ENCODE data around the gene TANC1.

Gene TANC1

DNA sequence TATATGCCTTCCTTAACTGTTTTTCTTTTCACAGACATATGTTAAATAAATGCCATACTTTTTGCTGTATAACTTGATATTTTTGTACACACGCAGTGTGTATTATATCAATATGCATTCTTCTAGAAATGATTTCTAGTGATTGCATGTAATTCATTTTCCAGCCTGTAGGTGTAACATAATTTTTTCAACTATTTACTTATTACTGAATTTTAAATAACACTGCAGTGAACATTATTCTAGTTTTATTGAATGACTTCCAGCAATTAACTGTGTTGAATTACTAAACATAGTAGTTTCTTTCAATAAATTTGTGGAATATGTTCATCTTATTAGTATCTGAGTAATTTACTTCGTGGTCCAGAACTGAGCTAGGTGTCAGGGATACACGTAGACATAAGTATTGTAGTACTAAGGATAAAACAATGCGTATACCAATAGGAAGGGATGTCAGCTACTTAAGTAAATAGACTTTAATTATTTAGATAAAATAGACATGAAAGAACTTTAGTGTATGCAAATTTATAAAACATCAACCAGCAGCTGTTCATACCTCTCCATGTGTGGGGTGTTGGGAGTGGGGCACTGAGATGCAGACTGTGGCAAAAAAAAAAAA is 28.0 kb downstream of the TANC1 start:
- H3K4me1 Mint-ChIP-seq (ENCODE audit: low read depth), result peaks cover 3% of the 10 kb centered on the region
- no peaks in the 10 kb centered on the region for H3K9me3 Mint-ChIP-seq
- no peaks in the 10 kb centered on the region for H3K27me3 Mint-ChIP-seq (ENCODE audit: low read depth)
- H3K27ac Mint-ChIP-seq, result no peak overlapping the region
- no peaks in the 10 kb centered on the region for H3K36me3 Mint-ChIP-seq (ENCODE audit: low read depth)
- no peak overlapping the region for H3K4me3 Mint-ChIP-seq

DNA sequence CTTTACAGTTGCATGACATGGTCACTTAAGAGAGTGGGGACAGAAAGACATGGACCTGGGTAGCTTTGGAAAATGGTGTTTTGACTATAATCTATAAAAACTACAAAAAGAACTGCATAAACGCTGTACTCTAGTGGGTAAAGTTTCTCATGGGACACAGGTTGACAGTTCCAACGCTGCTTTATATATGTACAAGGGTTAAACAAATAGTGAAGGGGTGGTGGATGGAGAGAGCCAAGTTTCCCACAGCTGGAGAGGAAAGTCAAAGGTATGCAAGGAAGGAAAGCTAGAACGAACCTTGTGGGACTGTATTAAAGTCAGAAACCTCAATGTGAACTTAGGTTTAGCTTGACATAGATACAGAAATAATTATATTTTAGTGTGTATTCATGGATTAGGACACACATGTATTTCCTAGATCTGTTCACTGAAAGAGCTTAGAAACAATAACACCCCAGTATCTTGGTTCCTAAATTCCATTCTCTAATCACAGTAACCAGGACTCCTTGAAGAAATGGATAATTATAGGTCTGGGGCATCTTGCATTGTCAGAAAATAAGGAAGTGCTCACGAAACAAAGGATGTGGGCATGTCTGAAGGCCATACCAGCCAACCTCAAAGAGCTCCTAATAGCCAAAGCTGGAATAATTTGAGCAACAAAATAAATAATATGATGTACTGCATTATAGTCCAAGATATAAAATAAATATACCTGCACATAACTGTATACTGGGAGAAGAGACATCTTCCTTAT is 28.8 kb downstream of the TANC1 start:
- Mint-ChIP-seq H3K4me1 (ENCODE audit: low read depth) (peaks cover 3% of the 10 kb centered on the region), H3K9me3 (no peaks in the 10 kb centered on the region), H3K27me3 (ENCODE audit: low read depth) (no peaks in the 10 kb centered on the region), H3K4me3 (no peak overlapping the region), H3K27ac (no peak overlapping the region), H3K36me3 (ENCODE audit: low read depth) (no peaks in the 10 kb centered on the region)

DNA sequence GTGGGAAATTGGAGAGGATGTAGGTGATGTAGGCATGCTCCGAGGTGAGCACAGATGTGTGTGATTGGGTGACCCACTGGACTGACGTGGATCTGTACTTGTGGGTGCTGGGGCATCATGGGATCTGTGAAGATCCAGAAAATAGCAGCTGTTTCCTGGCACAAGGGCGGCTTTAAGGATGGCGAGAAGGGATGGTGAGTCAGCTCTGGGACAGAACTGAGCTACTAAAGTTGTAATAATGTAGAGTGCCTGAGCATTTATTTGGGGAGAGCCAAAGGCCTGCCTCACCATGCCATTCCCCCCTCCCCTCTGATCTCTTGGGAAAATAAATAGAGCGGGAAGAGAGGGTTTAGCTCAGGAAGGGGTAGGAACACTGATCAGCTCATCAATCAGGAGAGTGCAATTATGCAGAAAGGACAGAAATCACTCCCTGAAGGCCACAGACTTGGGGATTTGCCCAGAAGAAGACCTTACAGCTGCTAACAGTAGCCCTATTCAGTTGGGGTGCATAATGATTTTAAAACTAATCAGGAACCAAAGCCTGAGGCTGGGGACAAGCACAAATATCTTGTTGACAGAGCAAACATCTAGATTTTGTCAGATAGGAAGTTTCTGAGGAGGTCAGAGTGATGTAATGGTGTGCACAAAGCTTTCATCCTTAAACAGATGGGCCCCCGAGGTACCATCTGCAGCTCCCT is 30.3 kb downstream of the TANC1 start:
- Mint-ChIP-seq H3K27ac (no peak overlapping the region), H3K4me3 (no peak overlapping the region), H3K36me3 (ENCODE audit: low read depth) (no peaks in the 10 kb centered on the region), H3K9me3 (no peaks in the 10 kb centered on the region), H3K27me3 (ENCODE audit: low read depth) (no peaks in the 10 kb centered on the region), H3K4me1 (ENCODE audit: low read depth) (peaks cover 3% of the 10 kb centered on the region)

DNA sequence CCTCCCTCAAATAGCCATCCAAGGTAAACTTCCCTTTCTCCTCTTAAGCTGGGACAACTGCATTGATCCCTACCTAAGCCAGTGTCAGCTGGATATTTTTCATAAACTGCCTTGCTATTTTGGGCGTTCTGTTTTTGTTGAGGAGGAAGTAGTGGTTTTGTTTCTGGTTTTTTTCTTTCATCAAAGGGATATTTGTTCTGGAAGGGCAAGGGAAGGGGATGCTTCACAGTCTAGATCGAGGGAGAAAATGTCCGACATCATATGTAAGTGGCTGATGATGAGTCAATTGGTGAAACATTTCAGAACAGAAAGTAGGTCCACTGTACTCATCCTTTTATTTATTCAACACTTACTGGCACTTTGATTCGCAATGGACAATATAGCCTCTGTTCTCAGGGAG is 31.0 kb downstream of the TANC1 start:
- Mint-ChIP-seq H3K9me3 (no peaks in the 10 kb centered on the region), H3K4me3 (no peak overlapping the region), H3K4me1 (ENCODE audit: low read depth) (peaks cover 3% of the 10 kb centered on the region), H3K27ac (peak overlapping the region; percentile 11), H3K36me3 (ENCODE audit: low read depth) (no peaks in the 10 kb centered on the region), H3K27me3 (ENCODE audit: low read depth) (no peaks in the 10 kb centered on the region)

DNA sequence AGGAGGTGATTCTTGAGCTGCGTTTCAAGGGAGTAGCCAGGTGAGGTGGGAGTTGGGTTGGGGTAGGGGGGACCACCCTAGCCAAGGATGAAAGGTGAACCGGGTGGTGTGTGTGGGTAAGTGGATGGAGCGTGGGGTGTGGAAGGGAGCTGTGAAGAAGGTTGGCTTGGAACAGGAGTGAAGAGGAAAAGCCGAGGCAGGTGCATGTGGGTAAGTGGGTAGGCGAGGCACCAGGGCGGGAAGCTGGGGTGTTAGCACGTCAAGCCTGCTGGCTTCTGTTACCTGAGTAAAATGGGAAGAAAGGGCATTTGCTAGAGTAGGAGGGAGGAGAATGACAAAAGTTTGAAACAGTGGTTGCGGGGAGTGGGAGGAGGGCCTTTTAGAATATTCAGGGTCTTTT is 31.6 kb downstream of the TANC1 start:
- Mint-ChIP-seq H3K9me3 (no peaks in the 10 kb centered on the region), H3K36me3 (ENCODE audit: low read depth) (no peaks in the 10 kb centered on the region), H3K4me3 (no peak overlapping the region), H3K27me3 (ENCODE audit: low read depth) (no peaks in the 10 kb centered on the region), H3K27ac (no peak overlapping the region), H3K4me1 (ENCODE audit: low read depth) (peaks cover 3% of the 10 kb centered on the region)

DNA sequence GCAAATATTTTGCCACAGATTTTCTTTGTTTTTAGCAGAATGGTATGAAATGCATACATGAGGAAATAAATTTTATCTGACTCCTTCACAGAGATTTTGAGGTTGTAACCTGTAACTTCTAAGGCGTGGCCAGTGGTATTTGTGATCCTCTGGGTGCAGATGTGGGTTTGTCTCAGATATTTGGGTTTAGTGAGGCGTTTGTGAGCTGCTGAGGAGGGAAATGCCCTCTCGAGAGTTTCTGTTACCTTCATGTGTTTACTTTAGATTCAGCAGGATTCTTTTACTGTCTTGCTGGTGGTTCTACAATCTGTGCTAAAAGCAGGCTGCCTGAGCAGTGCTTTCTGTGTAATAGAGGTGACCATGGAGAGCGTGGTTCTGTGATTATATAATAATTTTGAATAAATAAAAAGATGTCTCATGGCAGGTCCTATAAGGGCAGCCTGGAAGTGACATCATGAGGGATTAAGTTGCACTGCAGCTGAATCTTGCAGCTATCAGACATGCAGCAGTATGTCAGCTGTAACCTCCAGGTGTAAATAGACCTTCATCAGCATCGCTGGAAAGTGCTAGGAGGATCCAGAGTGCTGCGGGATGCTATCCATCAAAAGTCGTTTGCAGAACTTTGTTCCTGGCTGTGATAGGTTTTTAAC is 34.1 kb downstream of the TANC1 start:
- no peaks in the 10 kb centered on the region for H3K27me3 Mint-ChIP-seq (ENCODE audit: low read depth)
- no peak overlapping the region for H3K27ac Mint-ChIP-seq
- H3K4me1 Mint-ChIP-seq (ENCODE audit: low read depth), result peaks cover 3% of the 10 kb centered on the region
- no peaks in the 10 kb centered on the region for H3K36me3 Mint-ChIP-seq (ENCODE audit: low read depth)
- no peak overlapping the region for H3K4me3 Mint-ChIP-seq
- peaks cover 3% of the 10 kb centered on the region for H3K9me3 Mint-ChIP-seq

DNA sequence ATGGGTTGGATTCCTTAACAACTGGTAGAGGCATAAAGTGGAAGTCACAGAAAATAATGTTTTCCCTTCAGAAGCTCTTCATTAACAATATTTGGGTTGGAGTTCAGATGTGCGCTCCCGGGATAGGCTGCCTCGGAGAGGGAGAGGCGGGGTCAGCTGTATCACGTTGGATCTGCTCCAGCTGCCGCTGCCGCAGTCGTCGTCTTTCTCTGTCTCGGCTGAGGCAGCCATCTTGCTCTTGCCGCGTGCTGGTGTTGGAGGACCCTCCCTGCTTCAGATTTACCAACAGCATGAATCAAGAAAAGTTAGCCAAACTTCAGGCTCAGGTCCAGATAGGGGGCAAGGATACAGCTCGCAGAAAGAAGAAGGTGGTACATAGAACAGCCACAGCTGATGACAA is 35.1 kb downstream of the TANC1 start:
- H3K4me1 Mint-ChIP-seq (ENCODE audit: low read depth), result peaks cover 3% of the 10 kb centered on the region

DNA sequence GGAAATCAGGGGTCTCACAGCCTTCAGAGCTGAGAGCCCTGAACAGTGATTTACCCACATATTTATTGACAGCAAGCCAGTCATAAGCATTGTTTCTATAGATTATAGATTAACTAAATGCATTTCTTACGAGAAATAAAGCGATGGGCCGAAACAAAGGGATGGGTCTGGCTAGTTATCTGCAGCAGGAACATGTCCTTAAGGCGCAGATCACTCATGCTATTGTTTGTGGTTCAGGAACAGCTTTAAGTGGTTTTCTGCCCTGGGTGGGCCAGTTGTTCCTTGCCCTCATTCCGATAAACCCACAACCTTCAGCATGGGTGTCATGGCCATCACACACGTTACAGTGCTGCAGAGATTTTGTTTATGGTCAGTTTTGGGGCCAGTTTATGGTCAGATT is 36.4 kb downstream of the TANC1 start:
- Mint-ChIP-seq H3K9me3 (peaks cover 4% of the 10 kb centered on the region), H3K27ac (no peak overlapping the region), H3K4me3 (no peak overlapping the region), H3K36me3 (ENCODE audit: low read depth) (no peaks in the 10 kb centered on the region), H3K4me1 (ENCODE audit: low read depth) (no peaks in the 10 kb centered on the region), H3K27me3 (ENCODE audit: low read depth) (peaks cover 4% of the 10 kb centered on the region)

More for the DNA sequence above, 35.1 kb downstream of the TANC1 start:
- H3K27me3 Mint-ChIP-seq (ENCODE audit: low read depth), result no peaks in the 10 kb centered on the region
- no peak overlapping the region for H3K27ac Mint-ChIP-seq
- H3K9me3 Mint-ChIP-seq, result peaks cover 4% of the 10 kb centered on the region
- no peaks in the 10 kb centered on the region for H3K36me3 Mint-ChIP-seq (ENCODE audit: low read depth)
- no peak overlapping the region for H3K4me3 Mint-ChIP-seq

DNA sequence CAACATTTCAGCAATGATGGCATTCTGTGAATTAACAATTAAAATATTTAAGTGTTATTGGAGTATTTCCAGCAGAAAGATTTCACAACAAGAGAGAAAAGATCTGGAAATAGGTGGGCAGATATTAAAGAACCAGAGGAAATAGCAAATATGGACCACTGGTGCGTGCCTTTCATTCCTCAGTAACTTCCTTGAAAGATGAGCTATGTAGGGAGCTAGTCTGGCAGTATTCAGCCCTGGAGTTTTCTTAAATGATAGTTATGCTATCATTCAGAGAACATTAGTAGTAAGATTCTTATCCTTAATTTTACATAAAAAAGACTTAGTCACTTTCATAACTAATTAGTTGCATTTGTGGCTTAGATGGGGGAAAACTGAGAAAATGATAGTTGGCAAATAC is 41.5 kb downstream of the TANC1 start:
- Mint-ChIP-seq H3K4me1 (ENCODE audit: low read depth) (no peaks in the 10 kb centered on the region), H3K27ac (no peak overlapping the region), H3K9me3 (peaks cover 19% of the 10 kb centered on the region), H3K4me3 (no peak overlapping the region), H3K27me3 (ENCODE audit: low read depth) (peaks cover 7% of the 10 kb centered on the region), H3K36me3 (ENCODE audit: low read depth) (no peaks in the 10 kb centered on the region)

DNA sequence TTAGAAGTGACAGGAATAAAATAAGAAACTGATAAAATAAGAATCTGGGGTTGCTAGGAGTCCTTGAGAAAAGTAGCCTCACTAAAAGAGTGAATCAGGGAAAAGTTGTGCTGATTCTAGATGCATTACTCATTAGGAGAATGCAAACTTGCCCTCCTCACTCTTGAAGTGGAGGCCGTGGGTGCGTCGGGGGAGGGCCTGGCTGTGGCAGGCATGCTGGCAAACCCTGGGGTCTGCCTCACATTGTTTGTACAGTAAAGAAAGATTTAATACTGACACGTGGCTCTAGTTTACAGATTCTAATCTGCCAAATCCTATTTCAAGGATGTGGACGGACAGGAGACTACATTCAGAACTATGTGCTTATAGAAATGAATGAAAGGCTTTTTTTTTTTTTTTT is 41.9 kb downstream of the TANC1 start:
- Mint-ChIP-seq H3K4me1 (ENCODE audit: low read depth) (no peaks in the 10 kb centered on the region), H3K27me3 (ENCODE audit: low read depth) (peaks cover 7% of the 10 kb centered on the region), H3K4me3 (no peak overlapping the region), H3K27ac (no peak overlapping the region), H3K9me3 (peaks cover 21% of the 10 kb centered on the region), H3K36me3 (ENCODE audit: low read depth) (no peaks in the 10 kb centered on the region)

DNA sequence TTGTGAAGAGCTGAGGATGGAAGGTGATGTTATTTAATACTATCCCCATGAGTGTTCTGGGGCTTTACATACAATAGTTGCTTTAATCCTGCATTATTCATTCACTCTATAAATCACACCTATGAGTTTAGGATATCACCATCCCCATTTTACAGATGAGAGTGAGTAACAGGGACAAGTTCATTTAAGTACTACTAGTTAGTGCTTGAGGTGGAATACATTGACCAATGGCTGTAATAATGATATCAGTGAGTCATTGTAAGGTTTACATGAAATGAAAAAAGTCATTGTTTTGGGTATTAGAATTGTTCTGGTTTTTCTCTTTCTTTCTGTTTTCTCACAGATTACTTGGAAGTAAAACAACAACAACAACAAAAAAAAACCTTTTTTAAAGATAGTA is 42.5 kb downstream of the TANC1 start:
- Mint-ChIP-seq H3K4me1 (ENCODE audit: low read depth) (no peaks in the 10 kb centered on the region), H3K27ac (no peak overlapping the region), H3K4me3 (no peak overlapping the region), H3K27me3 (ENCODE audit: low read depth) (peaks cover 7% of the 10 kb centered on the region), H3K9me3 (peaks cover 27% of the 10 kb centered on the region), H3K36me3 (ENCODE audit: low read depth) (peaks cover 4% of the 10 kb centered on the region)

DNA sequence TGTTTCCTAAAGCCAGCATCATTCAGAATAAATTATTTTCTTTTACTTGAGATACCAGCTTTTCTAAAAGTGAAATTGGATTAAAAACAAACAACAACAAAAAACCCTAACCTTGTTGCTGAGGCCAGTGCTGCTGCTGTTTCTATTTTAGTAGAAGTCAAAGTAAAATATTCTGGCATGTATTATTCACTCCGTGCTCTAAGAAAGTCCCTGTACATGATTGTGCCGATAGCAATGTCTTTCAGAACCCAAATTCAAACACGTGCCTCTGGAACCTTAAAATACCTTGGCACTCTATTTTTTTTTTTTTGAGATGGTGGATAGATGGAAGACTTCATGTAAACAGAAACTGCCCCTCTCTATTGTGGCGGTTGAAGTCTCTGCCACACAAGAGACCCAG is 43.7 kb downstream of the TANC1 start:
- no peak overlapping the region for H3K27ac Mint-ChIP-seq
- H3K4me3 Mint-ChIP-seq, result no peak overlapping the region
- H3K4me1 Mint-ChIP-seq (ENCODE audit: low read depth), result no peaks in the 10 kb centered on the region
- peaks cover 35% of the 10 kb centered on the region for H3K9me3 Mint-ChIP-seq
- H3K27me3 Mint-ChIP-seq (ENCODE audit: low read depth), result peaks cover 7% of the 10 kb centered on the region
- H3K36me3 Mint-ChIP-seq (ENCODE audit: low read depth), result peaks cover 4% of the 10 kb centered on the region

DNA sequence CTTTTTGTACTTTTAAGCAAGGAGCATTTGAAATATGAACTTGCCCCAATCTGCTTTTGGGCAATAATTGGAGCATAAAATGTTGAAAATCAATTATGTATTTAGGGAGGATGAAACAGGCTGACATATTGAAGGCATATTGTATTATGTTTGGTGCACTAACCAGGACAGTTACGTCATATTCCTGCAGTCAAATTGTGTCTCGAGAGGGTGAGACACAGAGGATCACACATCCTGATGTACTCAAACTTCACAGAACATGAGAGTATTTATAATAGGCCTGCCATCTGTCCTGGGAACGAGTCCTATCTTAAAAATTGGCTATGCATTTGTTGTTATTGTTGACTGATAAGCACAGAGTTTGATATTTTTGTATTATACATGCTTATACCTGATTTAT is 44.7 kb downstream of the TANC1 start:
- H3K4me1 Mint-ChIP-seq (ENCODE audit: low read depth), result no peaks in the 10 kb centered on the region
- peaks cover 7% of the 10 kb centered on the region for H3K27me3 Mint-ChIP-seq (ENCODE audit: low read depth)
- no peak overlapping the region for H3K4me3 Mint-ChIP-seq
- H3K9me3 Mint-ChIP-seq, result peaks cover 32% of the 10 kb centered on the region
- H3K27ac Mint-ChIP-seq, result no peak overlapping the region
- H3K36me3 Mint-ChIP-seq (ENCODE audit: low read depth), result peaks cover 4% of the 10 kb centered on the region

DNA sequence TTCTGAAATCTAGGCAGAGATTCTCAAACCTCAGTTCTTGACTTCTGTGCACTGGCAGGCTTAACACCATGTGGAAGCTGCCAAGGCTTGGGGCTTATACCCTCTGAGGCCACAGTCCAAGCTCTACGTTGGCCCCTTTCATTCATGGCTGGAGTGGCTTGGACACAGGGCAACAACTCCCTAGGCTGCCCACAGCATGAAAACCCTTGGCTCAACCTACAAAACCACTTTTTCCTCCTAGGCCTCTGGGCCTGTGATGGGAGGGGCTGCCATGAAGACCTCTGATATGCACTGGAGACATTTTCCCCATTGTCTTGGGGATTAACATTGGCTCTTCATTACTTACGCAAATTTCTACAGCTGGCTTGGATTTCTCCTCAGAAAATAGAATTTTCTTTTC is 46.7 kb downstream of the TANC1 start:
- peaks cover 32% of the 10 kb centered on the region for H3K9me3 Mint-ChIP-seq
- no peak overlapping the region for H3K4me3 Mint-ChIP-seq
- no peaks in the 10 kb centered on the region for H3K4me1 Mint-ChIP-seq (ENCODE audit: low read depth)
- H3K27me3 Mint-ChIP-seq (ENCODE audit: low read depth), result peaks cover 3% of the 10 kb centered on the region
- H3K36me3 Mint-ChIP-seq (ENCODE audit: low read depth), result peaks cover 4% of the 10 kb centered on the region
- H3K27ac Mint-ChIP-seq, result no peak overlapping the region

DNA sequence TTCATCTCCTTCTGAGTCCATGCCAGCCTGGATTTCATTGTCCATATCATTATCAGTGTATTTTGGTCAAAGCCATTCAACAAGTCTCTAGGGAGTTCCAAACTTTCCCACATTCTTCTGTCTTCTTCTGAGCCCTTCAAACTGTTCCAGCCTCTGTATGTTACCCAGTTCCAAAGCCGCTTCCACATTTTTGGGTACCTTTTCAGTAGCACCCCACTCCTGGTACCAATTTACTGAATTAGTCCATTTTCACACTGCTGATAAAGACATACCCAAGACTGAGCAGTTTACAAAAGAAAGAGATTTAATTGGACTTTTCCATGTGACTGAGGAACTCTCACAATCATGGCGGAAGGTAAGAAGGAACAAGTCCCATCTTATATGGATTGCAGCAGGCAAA is 47.4 kb downstream of the TANC1 start:
- Mint-ChIP-seq H3K4me3 (no peak overlapping the region), H3K4me1 (ENCODE audit: low read depth) (no peaks in the 10 kb centered on the region), H3K36me3 (ENCODE audit: low read depth) (peaks cover 4% of the 10 kb centered on the region), H3K27ac (no peak overlapping the region), H3K9me3 (peaks cover 32% of the 10 kb centered on the region), H3K27me3 (ENCODE audit: low read depth) (peaks cover 3% of the 10 kb centered on the region)

All from T-helper 1 cell treated with Interleukin-12 subunit alpha and Interleukin-12 subunit beta and Interleukin-4 antibody, amounts not matched to agents 30 μg/mL and 1 μg/mL, for 36 hours (primary cell).